Ovary (tissue), 3 donors: ENCODE data around the gene UST.

ENCODE experiments used
- CTCF ChIP-seq, 3 donors: fragments of 450-650 bp in 2 of 3; fragments of 200-600 bp in 1 of 3; IDR thresholded peaks; one replicate each; pipeline versions ENCODE4 v1.5.1 to v1.8.0; 2016 to 2022; ENCODE audit warnings: antibody characterized with exemption in 3 of 3, mild to moderate bottlenecking in 1 of 3
- EP300 ChIP-seq: sonication (generic); formaldehyde crosslinking; IDR thresholded peaks from one replicate; pipeline ENCODE4 v1.6.1; 2017; ENCODE audit warnings: antibody characterized with exemption
- POLR2A ChIP-seq: fragments of 450-650 bp; IDR thresholded peaks from one replicate; pipeline ENCODE4 v1.6.1; 2017; ENCODE audit warnings: antibody characterized with exemption, mild to moderate bottlenecking, moderate library complexity
- donor health status: DM: no; HTN: no; CAD: no.

DNA sequence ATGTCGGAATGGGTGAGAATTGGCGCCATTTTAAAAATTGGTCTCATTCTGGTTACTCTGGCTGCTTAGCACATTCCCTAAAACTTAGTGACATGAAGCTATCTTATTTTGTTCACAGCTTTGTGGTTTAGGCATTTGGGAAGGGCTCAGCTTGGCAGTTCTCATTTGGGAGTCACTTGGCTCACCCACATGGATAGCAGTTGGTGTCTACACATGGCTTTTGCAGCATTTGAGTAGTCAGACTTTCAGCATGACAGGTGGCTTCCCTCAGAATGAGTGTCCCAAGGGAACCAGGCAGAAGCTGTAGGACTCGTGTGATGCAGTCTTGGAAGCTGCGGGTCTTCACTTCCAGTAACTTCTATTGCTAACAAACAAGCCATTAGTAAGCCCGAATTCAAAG lies 64.6 kb downstream of the UST start:
- TF ChIP-seq CTCF (IDR thresholded peaks at IDR 0.05) (no peak), POLR2A (no peak), EP300 (no peak)
